GM21737 (cell line): ENCODE measurements around the gene MRPL48.
A peak's percentile ranks its signal among the peaks of the same experiment; 100 is the strongest.
"Not testable (repeated sequence)": the region's sequence is repeated elsewhere in the genome, so short reads cannot be mapped to it uniquely, and the experiment has no call there.

Experiments
- ATAC-seq: cut with Tn5 transposase; IDR thresholded peaks from one replicate; pipeline ENCODE4 v1.9.1; 2021; ENCODE audit warnings: mild to moderate bottlenecking, moderate library complexity; ENCODE audit not compliant: unreplicated experiment

Gene MRPL48

GRCh38 chr11:73833067-73833466 is 45.4 kb downstream of the MRPL48 start:
- no peak for ATAC-seq

GRCh38 chr11:73838443-73839122 is 50.9 kb downstream of the MRPL48 start:
- ATAC-seq, result no peak

GRCh38 chr11:73839123-73839457 is 51.4 kb downstream of the MRPL48 start:
- no peak for ATAC-seq

GRCh38 chr11:73851046-73851764 is 63.5 kb downstream of the MRPL48 start:
- no peak for ATAC-seq

- ATAC-seq, result no peak
Measured at GRCh38 chr11:73852049-73852448, 64.4 kb downstream of the MRPL48 start.

GRCh38 chr11:73854680-73855079 is 67.0 kb downstream of the MRPL48 start:
- ATAC-seq, result no peak

- no peak for ATAC-seq
Measured at GRCh38 chr11:73856031-73856567, 68.4 kb downstream of the MRPL48 start.

GRCh38 chr11:73859671-73860070 is 72.0 kb downstream of the MRPL48 start:
- ATAC-seq, result no peak

GRCh38 chr11:73860202-73860601 is 72.5 kb downstream of the MRPL48 start:
- no peak for ATAC-seq

GRCh38 chr11:73862986-73863385 is 75.3 kb downstream of the MRPL48 start:
- ATAC-seq, result no peak

- no peak for ATAC-seq
Measured at GRCh38 chr11:73866095-73866579, 78.5 kb downstream of the MRPL48 start.

GRCh38 chr11:73866586-73866996 is 78.9 kb downstream of the MRPL48 start:
- no peak for ATAC-seq

GRCh38 chr11:73869332-73869949 is 81.8 kb downstream of the MRPL48 start:
- no peak for ATAC-seq

GRCh38 chr11:73870261-73870660 is 82.6 kb downstream of the MRPL48 start:
- ATAC-seq, result no peak

GRCh38 chr11:73872749-73873357 is 85.2 kb downstream of the MRPL48 start:
- no peak for ATAC-seq

GRCh38 chr11:73875380-73875779 is 87.7 kb downstream of the MRPL48 start:
- no peak for ATAC-seq

- ATAC-seq, result no peak
Measured at GRCh38 chr11:73875840-73876239, 88.2 kb downstream of the MRPL48 start.

GRCh38 chr11:73876424-73877310 is 89.0 kb downstream of the MRPL48 start, which contains the start of the genes COA4 and PAAF1:
TSS of gene COA4 (minus strand) at chr11:73876846. CDS start at chr11:73873378, 3,468 bp downstream.
TSS of gene PAAF1 (plus strand) at chr11:73876999. CDS start at chr11:73877022, 23 bp downstream.
- peak; percentile 96 for ATAC-seq

- ATAC-seq, result no peak
Measured at GRCh38 chr11:73878771-73879170, 91.1 kb downstream of the MRPL48 start.

- ATAC-seq, result not testable (repeated sequence)
Measured at GRCh38 chr11:73880449-73880848, 92.8 kb downstream of the MRPL48 start.
